ENCODE results near the gene GPR162.

- TF ChIP-seq POLR2A (IDR thresholded peaks at IDR 0.05) (no peak), CTCF (IDR thresholded peaks at IDR 0.05) (no peak)
Observed at GRCh38 chr12:6775185-6776174, 46.1 kb upstream of the GPR162 start.

All from heart left ventricle (tissue), 13 donors.